ENCODE data around the gene NCOA7.
"Not testable (repeated sequence)": the region's sequence is repeated elsewhere in the genome, so short reads cannot be mapped to it uniquely, and the experiment has no call there.

The NCOA7 gene

DNA sequence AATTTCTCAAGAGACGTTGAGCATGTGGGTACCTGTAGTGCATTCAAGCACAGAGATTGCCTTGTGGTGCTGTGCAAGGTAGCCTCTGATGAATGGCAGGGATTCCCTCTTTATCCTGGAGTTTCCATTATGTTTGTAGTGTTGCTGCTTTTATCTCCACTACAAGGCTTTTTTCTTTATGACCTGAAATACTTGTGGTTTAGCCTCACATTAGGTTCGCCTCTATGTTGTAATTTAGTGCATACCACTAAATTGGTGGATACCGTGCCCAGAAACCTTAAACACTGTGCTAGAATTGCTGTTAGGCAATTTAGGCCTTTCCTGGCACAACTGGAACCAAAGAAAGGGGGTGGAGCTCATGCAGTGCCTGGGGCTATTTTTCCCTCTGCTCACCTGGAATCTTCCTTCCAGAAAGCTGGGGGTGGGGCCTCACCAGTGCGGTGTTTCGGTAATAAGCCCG lies 76.8 kb downstream of the NCOA7 start:
- no peak for DNase-seq (ENCODE audit: low read depth in 2 of 2, low spot score in 1 of 2)

DNA sequence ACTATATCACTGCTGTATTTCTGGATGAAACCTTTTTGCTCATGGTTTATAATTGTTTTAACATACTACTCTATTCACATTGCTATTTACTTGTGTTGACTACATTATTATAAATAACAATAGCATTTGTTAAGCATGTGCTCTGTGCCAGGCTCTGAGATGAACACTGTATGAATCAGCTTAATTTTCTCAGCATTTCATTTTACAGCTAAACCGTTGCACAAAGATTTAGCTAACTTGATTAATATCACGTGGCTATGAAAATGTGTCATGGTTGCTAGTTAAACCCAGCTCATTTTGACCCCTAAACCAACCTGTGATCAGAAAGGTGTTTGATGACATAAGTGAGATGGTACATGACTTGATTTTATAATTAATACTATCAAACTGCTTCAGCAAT lies 77.5 kb downstream of the NCOA7 start:
- DNase-seq (ENCODE audit: low read depth in 2 of 2, low spot score in 1 of 2) = no peak

DNA sequence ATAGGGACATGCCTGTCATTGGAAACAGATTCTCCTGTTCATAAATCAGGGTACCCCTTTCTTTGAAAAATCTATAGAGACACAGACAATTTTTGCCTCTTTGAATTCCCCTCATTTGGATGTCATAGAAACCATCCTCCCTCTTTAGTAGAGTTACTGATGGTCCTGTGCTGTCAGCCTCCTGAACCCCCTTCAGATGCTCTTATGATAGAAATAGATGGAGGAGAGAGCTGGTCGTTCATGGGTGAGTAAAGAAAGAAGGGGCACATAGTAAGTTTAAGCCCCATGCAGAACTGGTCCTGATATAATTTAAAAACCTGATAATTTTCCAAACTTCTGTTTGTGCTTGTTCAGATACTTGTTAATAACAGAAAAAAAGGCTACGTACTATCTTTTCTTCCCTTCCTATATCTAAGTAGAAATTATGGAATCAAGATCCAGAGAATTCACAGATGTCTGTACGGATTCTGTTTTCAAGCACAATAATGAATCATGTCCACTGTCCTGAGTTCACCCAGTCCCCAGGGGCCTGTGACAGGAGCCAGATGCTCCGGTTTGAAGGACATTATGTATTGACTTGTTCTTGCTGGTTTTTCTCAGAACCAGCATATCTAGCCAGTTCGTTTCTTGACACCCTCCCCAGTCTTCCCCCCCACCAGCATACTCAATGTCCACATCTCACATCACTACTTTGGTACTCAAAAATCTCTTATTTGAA lies 78.1 kb downstream of the NCOA7 start:
- no peak for DNase-seq (ENCODE audit: low read depth in 2 of 2, low spot score in 1 of 2)

DNA sequence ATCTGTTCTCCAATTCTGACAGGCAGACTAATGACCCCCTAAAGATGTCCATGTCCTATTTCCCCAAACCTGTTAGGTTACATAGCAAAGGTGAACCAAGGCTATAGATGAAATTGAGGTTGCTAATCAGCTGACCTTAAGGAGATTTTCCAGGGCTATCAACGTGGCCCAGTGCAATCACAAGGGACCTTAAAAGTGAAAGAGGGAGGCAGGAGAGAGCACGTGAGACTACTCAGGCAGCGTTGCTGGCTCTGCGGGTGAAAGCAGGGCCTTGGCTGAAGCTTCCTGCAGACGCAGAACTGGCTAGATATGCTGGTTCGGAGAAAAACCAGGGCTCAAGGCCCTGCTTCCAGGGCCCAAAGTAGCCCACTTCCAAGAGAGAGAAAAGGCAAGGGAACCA lies 78.7 kb downstream of the NCOA7 start:
- no peak for DNase-seq (ENCODE audit: low read depth in 2 of 2, low spot score in 1 of 2)

DNA sequence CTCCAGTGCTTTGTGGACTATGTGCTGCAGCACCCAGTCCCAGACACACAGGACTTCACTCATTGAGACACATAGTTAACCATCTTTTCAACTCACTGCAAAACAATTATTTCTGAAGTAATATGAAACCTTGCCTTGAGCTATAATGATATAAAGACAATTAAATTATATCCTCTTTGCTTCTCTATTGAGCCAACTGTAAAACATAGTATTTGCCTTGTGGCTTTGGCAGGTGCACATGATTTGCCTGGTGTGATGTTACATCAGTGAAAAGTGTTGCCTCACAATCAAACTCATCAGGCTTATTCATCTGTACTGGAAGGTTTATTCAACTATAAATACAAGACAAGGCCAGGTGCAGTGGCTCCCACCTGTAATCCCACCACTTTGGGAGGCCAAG lies 80.6 kb downstream of the NCOA7 start:
- no peak for DNase-seq (ENCODE audit: low read depth in 2 of 2, low spot score in 1 of 2)

DNA sequence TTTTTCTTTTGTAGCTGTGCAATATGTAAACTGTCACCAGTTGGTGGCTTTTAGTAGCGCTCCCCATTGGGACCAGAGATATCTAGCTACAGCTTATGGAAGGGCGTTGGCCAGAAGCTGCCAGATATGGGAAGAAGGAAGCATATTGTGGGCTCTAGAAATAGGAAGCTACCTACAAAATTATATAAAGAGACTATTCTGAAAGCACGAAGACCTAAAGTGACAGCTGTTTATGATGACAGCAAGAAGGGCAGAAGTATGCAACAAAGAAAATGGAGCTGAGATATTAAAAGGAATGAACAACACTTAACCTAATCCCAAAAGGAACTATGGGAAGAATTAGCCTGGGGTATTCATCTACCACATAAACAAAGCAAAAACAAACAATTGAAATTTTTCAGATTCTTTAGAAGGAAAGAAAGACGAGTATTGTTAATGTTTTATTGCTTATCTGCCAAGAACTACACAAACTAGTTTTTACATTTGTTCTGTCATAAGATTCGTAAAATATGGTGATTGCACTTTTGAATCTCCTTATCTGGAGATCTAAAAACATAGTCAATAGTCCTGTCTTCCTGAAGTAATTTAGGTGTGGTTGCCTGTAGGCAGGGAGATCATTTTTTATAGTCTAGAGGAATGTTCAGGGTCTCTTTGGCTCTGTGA lies 81.6 kb downstream of the NCOA7 start:
- no peak for DNase-seq (ENCODE audit: low read depth in 2 of 2, low spot score in 1 of 2)

DNA sequence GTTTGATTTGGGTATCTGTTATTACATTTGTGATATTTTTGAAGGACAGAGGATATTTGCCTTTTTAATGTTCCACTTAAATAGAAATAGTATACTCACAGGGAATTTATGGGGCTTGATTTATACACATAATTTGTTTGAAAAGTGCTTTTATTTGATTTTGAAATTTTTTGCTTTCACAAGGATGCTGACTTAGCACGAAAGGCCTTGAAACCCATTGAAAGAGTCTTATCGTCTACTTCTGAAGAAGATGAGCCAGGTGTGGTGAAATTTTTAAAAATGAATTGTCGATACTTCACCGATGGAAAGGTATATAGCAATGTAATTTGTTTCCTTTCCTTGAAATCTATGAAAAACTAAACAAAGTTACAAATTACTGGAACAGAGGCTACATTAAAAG lies 91.5 kb downstream of the NCOA7 start:
- DNase-seq (ENCODE audit: low read depth in 2 of 2, low spot score in 1 of 2) = no peak

DNA sequence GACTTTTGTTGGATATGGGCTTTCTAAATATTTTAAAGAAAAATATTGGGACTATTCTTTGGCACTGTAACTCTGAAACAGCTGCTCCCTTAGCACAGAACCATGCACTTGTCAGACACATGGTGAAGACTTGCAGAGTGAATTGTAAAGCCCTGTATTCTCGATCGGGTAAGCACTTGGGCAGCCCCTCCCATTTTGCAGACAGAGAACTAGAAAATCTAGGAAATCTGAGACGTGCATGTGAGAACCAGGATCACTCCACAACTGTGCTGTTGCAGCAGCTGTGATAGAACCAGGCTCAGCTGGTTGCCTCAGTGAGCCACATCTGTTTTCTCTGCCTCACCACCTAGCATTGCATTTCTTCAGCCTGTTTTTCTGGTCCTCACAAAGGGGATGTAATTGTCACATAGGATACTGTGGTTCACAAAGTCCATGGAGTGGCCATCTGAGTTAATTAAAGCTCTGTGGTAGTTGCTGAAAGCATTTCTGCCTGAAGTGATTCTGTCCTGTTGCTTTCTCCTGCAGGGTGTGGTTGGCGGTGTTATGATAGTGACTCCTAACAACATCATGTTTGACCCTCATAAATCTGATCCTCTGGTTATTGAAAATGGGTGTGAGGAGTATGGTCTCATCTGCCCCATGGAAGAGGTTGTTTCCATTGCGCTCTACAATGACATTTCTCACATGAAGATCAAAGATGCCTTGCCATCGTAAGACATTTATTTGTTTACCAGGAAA lies 94.0 kb downstream of the NCOA7 start:
- DNase-seq (ENCODE audit: low read depth in 2 of 2, low spot score in 1 of 2) = no peak

DNA sequence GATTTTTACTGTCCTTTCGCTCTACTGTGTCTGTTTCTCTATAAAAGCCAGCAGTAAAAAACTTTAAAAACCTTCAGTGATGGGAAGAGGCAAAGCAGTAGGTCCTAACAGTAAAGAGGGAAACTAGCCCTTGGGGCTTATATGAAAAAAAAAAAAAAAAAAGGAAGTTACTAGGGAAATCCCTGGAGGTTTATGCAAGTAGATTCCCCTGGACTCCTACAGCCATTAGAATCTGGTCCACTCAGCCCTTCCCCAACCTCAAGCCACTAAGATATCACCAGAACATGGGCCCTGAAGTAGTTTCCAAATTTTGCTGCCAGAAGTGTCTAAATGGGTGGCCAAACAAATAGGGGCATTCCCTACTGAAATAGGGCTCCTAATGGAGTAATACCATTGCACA lies 95.3 kb downstream of the NCOA7 start:
- no peak for DNase-seq (ENCODE audit: low read depth in 2 of 2, low spot score in 1 of 2)

DNA sequence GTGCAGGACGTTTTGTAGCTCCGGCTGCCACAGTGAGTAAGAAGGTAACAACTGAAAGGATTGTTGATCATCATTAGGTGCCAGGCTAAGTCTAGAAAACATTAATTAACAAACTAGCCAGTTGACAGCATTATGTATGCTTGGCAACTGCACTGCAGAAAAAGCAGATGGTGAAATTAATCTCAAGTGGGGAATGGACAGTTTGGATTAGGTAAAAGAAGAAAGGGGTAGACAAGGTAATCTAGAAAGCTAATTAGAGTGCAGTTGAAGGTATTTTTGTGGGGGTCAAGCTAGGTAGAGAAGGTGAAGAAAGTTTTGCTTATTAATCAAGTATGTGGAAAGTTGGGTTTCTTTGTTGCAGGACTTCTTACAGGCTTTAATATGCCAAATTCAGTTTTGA lies 96.2 kb downstream of the NCOA7 start:
- no peak for DNase-seq (ENCODE audit: low read depth in 2 of 2, low spot score in 1 of 2)

DNA sequence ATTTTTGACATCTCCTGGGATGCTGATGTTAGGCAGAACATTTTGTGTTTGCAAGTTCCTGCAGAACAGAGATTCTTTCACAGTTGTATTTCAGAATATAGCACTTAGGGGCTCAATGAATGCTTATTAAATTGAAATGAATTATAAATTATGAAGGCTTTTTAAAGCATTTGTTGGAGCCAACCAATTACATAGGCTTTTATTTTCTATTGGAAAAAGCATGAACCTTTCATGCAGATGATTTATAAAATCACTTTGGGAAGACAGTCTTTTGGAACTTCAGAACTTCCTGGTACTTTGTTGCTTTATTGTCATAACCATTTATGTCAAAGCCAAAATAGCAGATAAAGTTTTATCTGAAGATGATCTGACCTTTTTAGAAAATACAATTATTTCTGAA lies 96.6 kb downstream of the NCOA7 start:
- DNase-seq (ENCODE audit: low read depth in 2 of 2, low spot score in 1 of 2) = no peak

DNA sequence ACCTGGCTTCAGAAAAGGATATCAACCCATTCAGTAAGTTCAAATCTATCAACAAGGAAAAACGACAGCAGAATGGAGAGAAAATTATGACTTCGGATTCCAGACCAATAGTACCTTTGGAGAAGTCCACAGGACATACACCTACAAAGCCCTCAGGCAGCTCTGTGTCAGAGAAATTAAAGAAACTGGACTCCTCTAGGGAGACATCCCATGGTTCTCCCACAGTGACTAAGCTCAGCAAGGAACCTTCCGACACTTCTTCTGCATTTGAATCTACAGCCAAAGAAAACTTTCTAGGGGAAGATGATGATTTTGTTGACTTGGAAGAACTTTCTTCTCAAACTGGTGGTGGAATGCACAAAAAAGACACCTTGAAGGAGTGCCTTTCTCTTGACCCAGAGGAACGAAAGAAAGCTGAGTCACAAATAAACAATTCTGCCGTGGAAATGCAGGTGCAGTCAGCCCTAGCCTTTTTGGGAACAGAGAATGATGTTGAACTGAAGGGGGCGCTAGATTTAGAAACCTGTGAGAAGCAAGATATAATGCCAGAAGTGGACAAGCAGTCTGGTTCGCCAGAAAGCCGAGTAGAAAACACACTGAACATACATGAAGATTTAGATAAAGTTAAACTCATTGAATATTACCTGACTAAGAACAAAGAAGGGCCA lies 98.4 kb downstream of the NCOA7 start:
- DNase-seq (ENCODE audit: low read depth in 2 of 2, low spot score in 1 of 2) = no peak

DNA sequence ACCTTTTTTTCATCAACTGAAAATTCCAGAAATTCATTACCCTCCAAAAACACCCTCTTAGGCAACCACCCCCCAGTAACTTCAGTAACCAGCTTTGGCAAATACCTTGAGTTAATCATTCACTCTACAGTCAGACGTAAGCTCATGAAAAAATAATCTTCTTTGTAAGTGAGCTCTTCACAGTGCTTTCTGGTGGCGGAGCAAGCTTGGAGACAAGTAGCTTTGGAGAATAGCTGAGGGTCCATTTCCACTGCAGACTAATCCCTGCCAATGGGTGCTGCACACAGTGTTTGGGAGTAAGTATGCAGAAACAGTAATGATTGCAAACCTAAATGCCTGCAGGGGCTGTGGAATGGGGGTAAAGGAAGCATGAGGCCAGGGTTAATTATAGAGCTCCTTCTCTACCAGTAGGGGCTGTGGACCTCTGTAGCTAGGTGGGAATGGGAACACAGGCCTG lies 109.0 kb downstream of the NCOA7 start:
- no peak for DNase-seq (ENCODE audit: low read depth in 2 of 2, low spot score in 1 of 2)

DNA sequence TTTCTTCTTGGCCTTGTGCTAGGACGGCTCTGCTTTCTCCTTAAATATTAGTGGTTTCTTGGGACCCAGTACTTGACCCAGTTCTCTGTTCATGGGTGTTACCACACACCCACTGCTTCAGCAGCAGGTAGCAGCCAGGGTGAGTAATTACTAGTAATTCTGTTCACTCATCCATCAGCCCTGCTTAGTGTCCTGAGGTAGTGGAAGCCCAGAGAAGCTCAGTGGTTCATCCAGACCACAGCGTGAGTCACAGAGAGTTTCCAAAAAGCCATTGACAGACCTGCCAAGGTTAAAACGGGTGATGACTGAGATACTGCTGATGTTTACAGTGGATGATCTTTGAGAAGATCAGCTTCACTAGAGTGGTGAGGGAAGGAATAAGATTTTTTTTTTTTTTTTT lies 114.1 kb downstream of the NCOA7 start:
- no peak for DNase-seq (ENCODE audit: low read depth in 2 of 2, low spot score in 1 of 2)

DNA sequence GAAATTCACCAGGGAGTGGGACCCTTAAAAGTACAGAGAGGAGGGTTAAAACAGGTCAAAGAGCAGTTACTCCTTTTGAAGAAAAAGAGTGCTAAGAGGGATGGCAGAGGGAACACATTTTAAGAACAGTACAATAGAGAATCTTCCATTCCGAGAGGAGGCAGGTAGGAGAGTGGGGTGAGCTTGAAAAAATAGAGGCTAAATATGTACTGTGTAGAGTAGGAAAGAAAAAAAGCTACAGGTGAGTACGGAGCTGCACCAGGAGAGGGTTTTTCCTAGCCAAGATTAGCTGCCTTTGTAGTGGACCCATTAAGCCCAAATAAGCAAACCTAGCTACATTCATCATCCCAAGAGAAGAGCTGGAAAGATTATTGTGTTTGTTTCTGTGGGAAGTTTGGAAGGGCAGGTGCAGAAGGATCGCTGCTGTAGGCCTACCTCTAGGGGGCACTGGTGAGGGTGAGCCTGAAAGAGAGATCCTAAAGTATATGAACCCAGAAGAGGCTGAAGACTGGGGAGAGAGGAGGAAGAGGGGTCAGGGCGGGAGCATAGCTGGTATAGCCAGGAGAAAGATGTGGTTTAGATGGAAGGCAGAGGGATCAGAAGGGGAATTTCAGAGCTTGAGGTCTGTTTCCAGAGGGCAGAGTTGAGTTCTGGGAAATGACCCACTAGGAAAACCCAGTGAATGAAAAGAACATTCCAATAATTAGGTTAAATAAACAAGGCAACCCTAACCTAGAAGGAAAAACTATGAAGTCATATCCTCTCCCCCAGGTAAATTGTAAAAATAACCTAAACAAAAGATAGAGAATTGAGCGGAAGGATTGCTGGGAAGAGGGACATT lies 115.6 kb downstream of the NCOA7 start:
- DNase-seq (ENCODE audit: low read depth in 2 of 2, low spot score in 1 of 2) = no peak

DNA sequence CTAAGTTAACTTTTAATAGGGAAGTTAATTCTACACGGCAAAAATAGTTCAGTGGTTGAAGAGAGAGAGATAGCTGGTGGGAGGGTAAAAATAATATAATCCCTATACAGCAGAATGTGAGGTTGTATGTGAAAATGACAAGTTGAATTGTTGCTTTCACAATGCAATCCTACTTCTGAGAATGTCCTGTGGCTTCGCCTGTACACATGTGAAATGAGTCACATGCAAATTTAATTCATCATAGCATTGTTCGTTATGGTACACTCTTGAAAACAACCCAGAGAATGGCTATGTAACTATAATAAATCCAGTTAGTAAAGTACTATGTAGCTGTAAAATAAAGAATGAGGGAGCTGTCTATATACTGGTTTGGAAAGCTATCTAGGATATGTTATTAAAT lies 119.8 kb downstream of the NCOA7 start:
- DNase-seq (ENCODE audit: low read depth in 2 of 2, low spot score in 1 of 2) = no peak

DNA sequence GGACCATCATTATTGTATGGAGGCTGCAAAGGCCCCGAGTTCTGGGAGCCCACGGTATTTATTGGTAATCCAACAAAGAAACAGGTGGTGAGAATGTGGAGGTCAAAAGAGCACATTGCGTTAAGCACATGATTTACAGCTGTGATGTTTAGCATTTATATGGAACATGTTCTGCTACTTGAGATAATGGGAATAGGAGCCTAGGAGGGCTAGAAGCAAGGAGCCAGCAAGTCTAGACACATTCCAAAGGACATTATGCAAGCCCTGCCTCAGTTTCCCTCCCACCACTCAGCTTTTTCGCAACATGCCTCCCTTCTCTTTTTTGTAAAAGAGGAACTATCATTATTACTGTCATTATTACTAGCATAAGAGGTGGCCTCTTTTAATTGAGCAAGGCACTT lies 120.3 kb downstream of the NCOA7 start:
- not testable (repeated sequence) for DNase-seq (ENCODE audit: low read depth in 2 of 2, low spot score in 1 of 2)

DNA sequence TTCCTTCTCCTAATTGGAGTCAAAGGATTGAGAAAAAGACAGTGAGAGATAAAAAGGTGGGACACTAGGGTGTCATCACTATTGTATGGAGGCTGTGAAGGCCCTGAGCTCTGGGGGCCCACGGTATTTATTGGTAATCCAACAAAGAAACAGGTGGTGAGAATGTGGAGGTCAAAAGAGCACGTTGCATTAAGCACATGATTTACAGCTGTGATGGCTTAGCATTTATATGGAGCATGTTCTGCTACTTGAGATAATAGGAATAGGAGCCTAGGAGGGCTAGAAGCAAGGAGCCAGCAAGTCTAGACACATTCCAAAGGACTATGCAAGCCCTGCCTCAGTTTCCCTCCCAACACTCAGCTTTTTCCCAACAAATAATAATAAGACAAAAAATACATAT lies 121.7 kb downstream of the NCOA7 start:
- DNase-seq (ENCODE audit: low read depth in 2 of 2, low spot score in 1 of 2) = not testable (repeated sequence)

DNA sequence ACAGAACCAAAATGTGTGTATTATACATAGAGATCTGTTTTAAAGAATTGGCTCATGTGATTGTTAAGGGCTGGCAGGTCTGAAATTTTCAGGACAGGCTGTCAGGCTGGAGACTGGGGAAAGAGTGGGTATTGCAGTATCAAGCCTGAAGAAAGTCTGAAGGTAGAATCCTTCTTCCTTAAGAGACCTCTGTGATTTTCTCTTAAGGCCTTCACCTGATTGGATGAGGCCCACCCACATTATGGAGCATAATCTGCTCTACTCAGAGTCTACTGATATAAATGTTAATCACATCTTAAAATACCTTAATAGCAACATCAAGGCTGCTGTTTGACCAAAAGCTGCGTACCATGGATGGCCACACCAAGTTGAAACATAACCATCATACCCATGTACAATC lies 122.4 kb downstream of the NCOA7 start:
- DNase-seq (ENCODE audit: low read depth in 2 of 2, low spot score in 1 of 2) = no peak

DNA sequence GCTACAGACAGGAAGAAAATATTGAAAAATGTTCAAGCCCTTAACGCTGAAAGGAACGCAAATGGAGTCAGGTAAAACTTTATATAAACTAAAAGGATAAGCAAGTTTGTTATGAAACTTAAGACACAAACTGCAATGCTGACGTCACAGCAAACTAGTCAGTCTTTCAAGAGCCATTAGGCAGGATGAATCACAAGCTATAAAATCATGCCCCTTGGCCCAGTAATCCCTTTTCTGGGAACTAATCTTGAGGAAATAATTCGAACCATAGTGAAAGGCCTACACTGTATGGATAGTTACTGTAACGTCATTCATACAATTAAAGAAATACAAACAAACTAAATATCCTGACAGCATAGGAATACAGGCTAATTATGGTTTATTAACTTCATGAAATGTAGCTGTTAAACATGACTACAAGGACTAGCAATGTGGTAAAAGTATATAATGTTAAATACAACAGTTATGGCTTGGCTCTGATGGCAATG lies 123.1 kb downstream of the NCOA7 start:
- no peak for DNase-seq (ENCODE audit: low read depth in 2 of 2, low spot score in 1 of 2)

DNA sequence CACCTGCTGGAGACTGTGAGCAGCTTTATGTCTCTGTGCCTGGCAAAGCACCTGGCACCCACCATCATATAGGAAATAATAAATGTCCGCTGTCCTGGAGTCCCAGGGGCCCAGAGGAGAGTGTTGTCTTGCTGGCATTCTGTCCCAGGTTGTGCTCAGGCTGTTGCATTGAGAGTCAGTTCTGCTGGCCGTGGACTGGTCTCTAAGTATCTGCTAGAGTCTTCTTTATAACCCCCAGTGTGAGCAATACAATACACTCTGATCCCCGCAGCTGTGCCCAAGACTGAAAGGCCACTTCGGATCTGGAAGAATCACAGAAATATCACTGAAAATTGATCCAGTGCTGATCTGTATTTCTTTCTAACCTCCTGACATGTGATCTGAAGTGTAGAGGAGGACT lies 127.5 kb downstream of the NCOA7 start:
- DNase-seq (ENCODE audit: low read depth in 2 of 2, low spot score in 1 of 2) = no peak
